ENCODE results near the gene PITPNM1.

The PITPNM1 gene

DNA sequence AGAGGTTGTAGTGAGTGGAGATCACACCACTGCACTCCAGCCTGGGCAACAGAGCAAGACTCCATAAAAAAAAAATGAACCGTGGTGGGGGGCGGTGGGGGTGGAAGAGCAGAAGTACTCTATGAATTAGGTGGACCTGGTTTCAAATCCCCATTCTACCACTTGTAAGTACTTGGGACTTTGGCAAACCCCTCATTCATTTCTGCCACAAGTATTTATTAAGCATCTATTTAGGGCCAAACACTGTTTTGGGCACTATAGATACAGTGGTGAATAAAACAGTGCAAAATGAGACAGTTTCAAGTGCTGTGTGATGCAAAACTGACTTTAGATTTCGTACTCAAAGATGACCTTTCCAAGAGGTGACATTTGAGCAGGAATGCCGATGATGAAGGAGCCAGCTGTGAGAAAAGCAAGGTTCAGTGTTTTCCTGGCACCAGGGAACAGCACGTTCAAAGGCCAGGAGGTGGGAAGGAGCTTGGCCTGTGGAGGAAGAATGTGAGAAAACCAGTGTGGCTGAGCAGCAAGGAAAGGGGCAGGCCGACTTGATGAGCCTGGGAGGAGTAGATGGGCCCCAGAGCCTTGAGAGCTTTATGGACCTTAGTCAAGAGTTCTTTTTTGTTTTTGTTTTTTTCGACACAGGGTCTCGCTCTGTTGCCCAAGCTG is 34.7 kb downstream of the PITPNM1 start:
- no peak for DNase-seq (ENCODE audit: low spot score)
- ATAC-seq (ENCODE audit: low read depth), result no peak
- Histone ChIP-seq H3K36me3 (ENCODE audit: low read depth) (no peaks in the 10 kb centered on the region), H3K4me3 (ENCODE audit: severe bottlenecking) (no peak overlapping the region), H3K27me3 (ENCODE audit: insufficient read depth, poor library complexity, severe bottlenecking) (no peaks in the 10 kb centered on the region), H3K27ac (ENCODE audit: poor library complexity, severe bottlenecking) (no peak overlapping the region), H3K4me1 (ENCODE audit: insufficient read depth, poor library complexity, severe bottlenecking) (no peaks in the 10 kb centered on the region), H3K9me3 (ENCODE audit: severe bottlenecking) (no peaks in the 10 kb centered on the region)
- TF ChIP-seq CTCF (IDR thresholded peaks at IDR 0.05; ENCODE audit: poor library complexity, severe bottlenecking), result no peak

- DNase-seq (ENCODE audit: low spot score) (no peak), ATAC-seq (ENCODE audit: low read depth) (no peak)
- Histone ChIP-seq H3K36me3 (ENCODE audit: low read depth) (no peaks in the 10 kb centered on the region), H3K27ac (ENCODE audit: poor library complexity, severe bottlenecking) (peak overlapping the region; percentile 76), H3K4me3 (ENCODE audit: severe bottlenecking) (peak overlapping the region; percentile 93), H3K27me3 (ENCODE audit: insufficient read depth, poor library complexity, severe bottlenecking) (no peaks in the 10 kb centered on the region), H3K9me3 (ENCODE audit: severe bottlenecking) (no peaks in the 10 kb centered on the region), H3K4me1 (ENCODE audit: insufficient read depth, poor library complexity, severe bottlenecking) (no peaks in the 10 kb centered on the region)
- peak; percentile 32 for TF ChIP-seq CTCF (IDR thresholded peaks at IDR 0.05; ENCODE audit: poor library complexity, severe bottlenecking)
These were observed 35.7 kb downstream of the PITPNM1 start for GRCh38 chr11:67469508-67469811.

DNA sequence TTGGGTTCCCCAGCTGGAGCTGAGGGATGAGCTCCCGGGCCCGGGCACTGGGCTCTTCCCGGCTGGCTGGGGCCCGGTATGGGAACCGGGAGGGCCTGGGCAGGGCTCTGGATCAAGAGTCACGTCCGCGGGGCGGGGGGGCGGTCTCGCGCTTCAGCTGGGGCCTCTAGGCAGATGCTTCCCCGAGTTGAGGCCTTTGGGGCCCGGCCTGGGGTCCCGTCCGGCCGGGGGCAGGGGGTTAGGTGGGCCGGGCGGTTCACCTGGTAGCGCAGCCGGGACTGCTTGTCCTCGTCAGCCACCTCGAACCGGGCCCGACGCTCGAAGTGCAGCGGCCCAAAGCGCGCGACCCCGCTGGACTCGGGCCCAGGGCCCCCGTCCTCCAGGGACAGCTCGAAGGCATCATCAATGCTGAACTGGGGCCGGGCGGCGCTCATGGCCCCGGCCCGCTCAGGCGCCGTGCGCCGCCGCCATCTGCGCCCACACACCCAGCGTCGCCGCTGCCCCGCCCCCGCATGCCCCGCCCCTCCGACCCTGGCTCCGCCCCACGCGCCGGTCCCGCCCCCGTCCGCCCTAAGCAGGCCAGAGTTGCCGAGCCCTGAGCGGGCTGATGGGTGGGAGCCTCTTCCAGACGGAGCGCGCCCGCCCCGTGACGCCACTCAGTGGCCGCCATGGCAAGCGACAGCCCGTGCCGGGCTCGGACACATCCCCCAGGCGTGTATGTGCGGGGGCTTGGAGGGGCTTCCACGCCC is 36.2 kb downstream of the PITPNM1 start, which contains the start of gene TMEM134:
TSS of gene TMEM134 (minus strand) at position 493 of the 749 bp plus-strand sequence. CDS start at position 434, 59 bp downstream.
- peak within 1 kb of the TSS; percentile 76 for H3K27ac ChIP-seq (ENCODE audit: poor library complexity, severe bottlenecking)
- H3K4me1 ChIP-seq (ENCODE audit: insufficient read depth, poor library complexity, severe bottlenecking), result peaks cover 5% of the 10 kb centered on the region
- peak; percentile 88 for DNase-seq (ENCODE audit: low spot score)

DNA sequence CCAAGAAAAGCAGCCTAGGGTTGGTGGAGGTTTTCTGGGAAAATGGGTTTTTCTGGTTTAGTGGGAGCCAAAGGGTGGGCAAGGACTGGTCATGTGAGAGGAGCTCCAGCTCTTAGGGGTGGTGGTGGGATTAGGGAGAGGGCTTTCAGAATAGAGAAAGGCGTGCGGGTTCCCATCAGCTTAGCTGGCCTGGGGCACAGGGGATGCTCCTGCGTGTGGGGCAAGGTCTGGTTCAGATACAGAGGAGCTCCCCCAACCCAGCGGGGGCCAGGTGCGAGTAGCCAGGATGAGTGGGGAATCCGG is 36.8 kb downstream of the PITPNM1 start:
- Histone ChIP-seq H3K4me1 (ENCODE audit: insufficient read depth, poor library complexity, severe bottlenecking) (peaks cover 10% of the 10 kb centered on the region), H3K36me3 (ENCODE audit: low read depth) (no peaks in the 10 kb centered on the region), H3K4me3 (ENCODE audit: severe bottlenecking) (peak overlapping the region; percentile 93), H3K27ac (ENCODE audit: poor library complexity, severe bottlenecking) (peak overlapping the region; percentile 76), H3K9me3 (ENCODE audit: severe bottlenecking) (no peaks in the 10 kb centered on the region), H3K27me3 (ENCODE audit: insufficient read depth, poor library complexity, severe bottlenecking) (no peaks in the 10 kb centered on the region)
- no peak for DNase-seq (ENCODE audit: low spot score)
- TF ChIP-seq CTCF (IDR thresholded peaks at IDR 0.05; ENCODE audit: poor library complexity, severe bottlenecking), result no peak
- ATAC-seq (ENCODE audit: low read depth), result peak; percentile 1; the same call in 2 of the 3 replicates

More for the DNA sequence above, 36.2 kb downstream of the PITPNM1 start, which contains the start of gene TMEM134:
- no peaks in the 10 kb centered on the region for H3K36me3 ChIP-seq (ENCODE audit: low read depth)
- no peaks in the 10 kb centered on the region for H3K9me3 ChIP-seq (ENCODE audit: severe bottlenecking)
- peak within 1 kb of the TSS; percentile 93 for H3K4me3 ChIP-seq (ENCODE audit: severe bottlenecking)
- peak; percentile 64 for ATAC-seq (ENCODE audit: low read depth)
- TF ChIP-seq CTCF (IDR thresholded peaks at IDR 0.05; ENCODE audit: poor library complexity, severe bottlenecking), result peak; percentile 61
- no peaks in the 10 kb centered on the region for H3K27me3 ChIP-seq (ENCODE audit: insufficient read depth, poor library complexity, severe bottlenecking)

GRCh38 chr11:67468056-67468455 is 37.1 kb downstream of the PITPNM1 start:
- peak overlapping the region; percentile 76 for H3K27ac ChIP-seq (ENCODE audit: poor library complexity, severe bottlenecking)
- no peaks in the 10 kb centered on the region for H3K9me3 ChIP-seq (ENCODE audit: severe bottlenecking)
- DNase-seq (ENCODE audit: low spot score) (peak; percentile 92), ATAC-seq (ENCODE audit: low read depth) (peak; percentile 59)
- H3K27me3 ChIP-seq (ENCODE audit: insufficient read depth, poor library complexity, severe bottlenecking), result no peaks in the 10 kb centered on the region
- peaks cover 10% of the 10 kb centered on the region for H3K4me1 ChIP-seq (ENCODE audit: insufficient read depth, poor library complexity, severe bottlenecking)
- H3K4me3 ChIP-seq (ENCODE audit: severe bottlenecking), result peak overlapping the region; percentile 93
- no peaks in the 10 kb centered on the region for H3K36me3 ChIP-seq (ENCODE audit: low read depth)
- no peak for TF ChIP-seq CTCF (IDR thresholded peaks at IDR 0.05; ENCODE audit: poor library complexity, severe bottlenecking)

All from RWPE2 (cell line).